Measurements from ENCODE around the gene TMCO4.

TMCO4 gene

DNA sequence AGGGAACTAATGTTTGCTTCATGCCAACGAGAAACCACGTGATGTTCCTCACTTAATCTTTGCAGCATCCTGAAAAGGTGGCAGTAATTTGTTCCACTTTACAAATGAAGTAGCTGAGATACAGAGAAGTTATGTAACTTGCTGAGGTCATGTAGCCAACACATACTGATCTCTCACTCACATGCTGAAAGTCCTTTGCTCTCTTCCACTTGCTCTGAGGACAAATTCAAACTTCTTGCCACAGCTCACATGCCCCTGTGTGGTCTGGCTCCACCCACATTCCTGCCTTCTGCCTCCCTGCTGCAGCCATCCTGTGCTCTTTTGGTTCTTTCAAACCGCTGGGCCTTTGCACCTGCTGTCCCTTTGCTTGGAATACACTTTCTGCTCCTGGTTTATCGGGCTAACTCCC, 55.4 kb downstream of the TMCO4 start:
- no peak for TF ChIP-seq PPARA (CRISPR knock-in tag; IDR thresholded peaks at IDR 0.05; ENCODE audit: borderline replicate concordance)
- TF ChIP-seq RARB (CRISPR knock-in tag; IDR thresholded peaks at IDR 0.05), result no peak
- no peak for TF ChIP-seq CSDC2 (CRISPR knock-in tag; IDR thresholded peaks at IDR 0.05)
- TF ChIP-seq, protein P1, sequence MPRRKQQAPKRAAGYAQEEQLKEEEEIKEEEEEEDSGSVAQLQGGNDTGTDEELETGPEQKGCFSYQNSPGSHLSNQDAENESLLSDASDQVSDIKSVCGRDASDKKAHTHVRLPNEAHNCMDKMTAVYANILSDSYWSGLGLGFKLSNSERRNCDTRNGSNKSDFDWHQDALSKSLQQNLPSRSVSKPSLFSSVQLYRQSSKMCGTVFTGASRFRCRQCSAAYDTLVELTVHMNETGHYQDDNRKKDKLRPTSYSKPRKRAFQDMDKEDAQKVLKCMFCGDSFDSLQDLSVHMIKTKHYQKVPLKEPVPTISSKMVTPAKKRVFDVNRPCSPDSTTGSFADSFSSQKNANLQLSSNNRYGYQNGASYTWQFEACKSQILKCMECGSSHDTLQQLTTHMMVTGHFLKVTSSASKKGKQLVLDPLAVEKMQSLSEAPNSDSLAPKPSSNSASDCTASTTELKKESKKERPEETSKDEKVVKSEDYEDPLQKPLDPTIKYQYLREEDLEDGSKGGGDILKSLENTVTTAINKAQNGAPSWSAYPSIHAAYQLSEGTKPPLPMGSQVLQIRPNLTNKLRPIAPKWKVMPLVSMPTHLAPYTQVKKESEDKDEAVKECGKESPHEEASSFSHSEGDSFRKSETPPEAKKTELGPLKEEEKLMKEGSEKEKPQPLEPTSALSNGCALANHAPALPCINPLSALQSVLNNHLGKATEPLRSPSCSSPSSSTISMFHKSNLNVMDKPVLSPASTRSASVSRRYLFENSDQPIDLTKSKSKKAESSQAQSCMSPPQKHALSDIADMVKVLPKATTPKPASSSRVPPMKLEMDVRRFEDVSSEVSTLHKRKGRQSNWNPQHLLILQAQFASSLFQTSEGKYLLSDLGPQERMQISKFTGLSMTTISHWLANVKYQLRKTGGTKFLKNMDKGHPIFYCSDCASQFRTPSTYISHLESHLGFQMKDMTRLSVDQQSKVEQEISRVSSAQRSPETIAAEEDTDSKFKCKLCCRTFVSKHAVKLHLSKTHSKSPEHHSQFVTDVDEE (CRISPR knock-in tag; IDR thresholded peaks at IDR 0.05), result no peak
- TF ChIP-seq OSR1 (CRISPR knock-in tag; IDR thresholded peaks at IDR 0.05), result no peak
- TF ChIP-seq, protein P2, sequence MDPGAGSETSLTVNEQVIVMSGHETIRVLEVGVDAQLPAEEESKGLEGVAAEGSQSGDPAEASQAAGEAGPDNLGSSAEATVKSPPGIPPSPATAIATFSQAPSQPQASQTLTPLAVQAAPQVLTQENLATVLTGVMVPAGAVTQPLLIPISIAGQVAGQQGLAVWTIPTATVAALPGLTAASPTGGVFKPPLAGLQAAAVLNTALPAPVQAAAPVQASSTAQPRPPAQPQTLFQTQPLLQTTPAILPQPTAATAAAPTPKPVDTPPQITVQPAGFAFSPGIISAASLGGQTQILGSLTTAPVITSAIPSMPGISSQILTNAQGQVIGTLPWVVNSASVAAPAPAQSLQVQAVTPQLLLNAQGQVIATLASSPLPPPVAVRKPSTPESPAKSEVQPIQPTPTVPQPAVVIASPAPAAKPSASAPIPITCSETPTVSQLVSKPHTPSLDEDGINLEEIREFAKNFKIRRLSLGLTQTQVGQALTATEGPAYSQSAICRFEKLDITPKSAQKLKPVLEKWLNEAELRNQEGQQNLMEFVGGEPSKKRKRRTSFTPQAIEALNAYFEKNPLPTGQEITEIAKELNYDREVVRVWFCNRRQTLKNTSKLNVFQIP (CRISPR knock-in tag; IDR thresholded peaks at IDR 0.05; ENCODE audit: borderline replicate concordance, low read depth), result no peak
- no peak for TF ChIP-seq ARNTL (CRISPR knock-in tag; IDR thresholded peaks at IDR 0.05; ENCODE audit: borderline replicate concordance, low read depth)
- no peak for TF ChIP-seq TCF4 (CRISPR knock-in tag; IDR thresholded peaks at IDR 0.05; ENCODE audit: borderline replicate concordance)
- TF ChIP-seq, protein P3, sequence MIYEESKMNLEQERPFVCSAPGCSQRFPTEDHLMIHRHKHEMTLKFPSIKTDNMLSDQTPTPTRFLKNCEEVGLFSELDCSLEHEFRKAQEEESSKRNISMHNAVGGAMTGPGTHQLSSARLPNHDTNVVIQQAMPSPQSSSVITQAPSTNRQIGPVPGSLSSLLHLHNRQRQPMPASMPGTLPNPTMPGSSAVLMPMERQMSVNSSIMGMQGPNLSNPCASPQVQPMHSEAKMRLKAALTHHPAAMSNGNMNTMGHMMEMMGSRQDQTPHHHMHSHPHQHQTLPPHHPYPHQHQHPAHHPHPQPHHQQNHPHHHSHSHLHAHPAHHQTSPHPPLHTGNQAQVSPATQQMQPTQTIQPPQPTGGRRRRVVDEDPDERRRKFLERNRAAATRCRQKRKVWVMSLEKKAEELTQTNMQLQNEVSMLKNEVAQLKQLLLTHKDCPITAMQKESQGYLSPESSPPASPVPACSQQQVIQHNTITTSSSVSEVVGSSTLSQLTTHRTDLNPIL (CRISPR knock-in tag; IDR thresholded peaks at IDR 0.05; ENCODE audit: low read depth), result no peak
- TF ChIP-seq, protein P4, sequence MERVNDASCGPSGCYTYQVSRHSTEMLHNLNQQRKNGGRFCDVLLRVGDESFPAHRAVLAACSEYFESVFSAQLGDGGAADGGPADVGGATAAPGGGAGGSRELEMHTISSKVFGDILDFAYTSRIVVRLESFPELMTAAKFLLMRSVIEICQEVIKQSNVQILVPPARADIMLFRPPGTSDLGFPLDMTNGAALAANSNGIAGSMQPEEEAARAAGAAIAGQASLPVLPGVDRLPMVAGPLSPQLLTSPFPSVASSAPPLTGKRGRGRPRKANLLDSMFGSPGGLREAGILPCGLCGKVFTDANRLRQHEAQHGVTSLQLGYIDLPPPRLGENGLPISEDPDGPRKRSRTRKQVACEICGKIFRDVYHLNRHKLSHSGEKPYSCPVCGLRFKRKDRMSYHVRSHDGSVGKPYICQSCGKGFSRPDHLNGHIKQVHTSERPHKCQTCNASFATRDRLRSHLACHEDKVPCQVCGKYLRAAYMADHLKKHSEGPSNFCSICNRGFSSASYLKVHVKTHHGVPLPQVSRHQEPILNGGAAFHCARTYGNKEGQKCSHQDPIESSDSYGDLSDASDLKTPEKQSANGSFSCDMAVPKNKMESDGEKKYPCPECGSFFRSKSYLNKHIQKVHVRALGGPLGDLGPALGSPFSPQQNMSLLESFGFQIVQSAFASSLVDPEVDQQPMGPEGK (CRISPR knock-in tag; IDR thresholded peaks at IDR 0.05; ENCODE audit: borderline replicate concordance), result no peak
- TF ChIP-seq ZFP3 (CRISPR knock-in tag; IDR thresholded peaks at IDR 0.05), result no peak
- TF ChIP-seq TOX (CRISPR knock-in tag; IDR thresholded peaks at IDR 0.05; ENCODE audit: borderline replicate concordance), result no peak

DNA sequence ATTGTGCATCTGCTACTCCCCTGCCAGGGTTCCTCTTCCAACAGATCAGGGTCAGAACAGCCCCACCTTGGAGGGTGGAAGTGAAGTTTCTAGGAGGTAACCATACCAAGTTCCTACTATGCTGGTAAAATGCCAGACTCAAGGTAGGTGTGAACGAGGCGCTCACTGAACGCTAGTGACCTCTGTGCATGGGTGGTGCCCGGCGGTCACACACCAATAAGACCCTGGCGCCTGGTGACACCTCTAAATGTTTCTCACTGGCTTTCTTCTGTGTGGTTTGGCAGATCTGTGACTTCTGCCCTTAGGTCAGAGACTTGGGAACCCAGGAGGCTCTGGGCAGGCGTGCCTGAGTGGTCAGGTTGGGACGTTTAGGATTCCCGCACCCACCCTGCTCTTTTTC, 55.9 kb downstream of the TMCO4 start:
- no peak for ATAC-seq

More for the DNA sequence above, 55.4 kb downstream of the TMCO4 start:
- no peak for ATAC-seq

More for the DNA sequence above, 55.9 kb downstream of the TMCO4 start:
- TF ChIP-seq, protein P4 (CRISPR knock-in tag; IDR thresholded peaks at IDR 0.05; ENCODE audit: borderline replicate concordance), result no peak
- TF ChIP-seq, protein P5, sequence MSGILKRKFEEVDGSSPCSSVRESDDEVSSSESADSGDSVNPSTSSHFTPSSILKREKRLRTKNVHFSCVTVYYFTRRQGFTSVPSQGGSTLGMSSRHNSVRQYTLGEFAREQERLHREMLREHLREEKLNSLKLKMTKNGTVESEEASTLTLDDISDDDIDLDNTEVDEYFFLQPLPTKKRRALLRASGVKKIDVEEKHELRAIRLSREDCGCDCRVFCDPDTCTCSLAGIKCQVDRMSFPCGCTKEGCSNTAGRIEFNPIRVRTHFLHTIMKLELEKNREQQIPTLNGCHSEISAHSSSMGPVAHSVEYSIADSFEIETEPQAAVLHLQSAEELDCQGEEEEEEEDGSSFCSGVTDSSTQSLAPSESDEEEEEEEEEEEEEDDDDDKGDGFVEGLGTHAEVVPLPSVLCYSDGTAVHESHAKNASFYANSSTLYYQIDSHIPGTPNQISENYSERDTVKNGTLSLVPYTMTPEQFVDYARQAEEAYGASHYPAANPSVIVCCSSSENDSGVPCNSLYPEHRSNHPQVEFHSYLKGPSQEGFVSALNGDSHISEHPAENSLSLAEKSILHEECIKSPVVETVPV (CRISPR knock-in tag; IDR thresholded peaks at IDR 0.05), result no peak
- TF ChIP-seq ZNF70 (CRISPR knock-in tag; IDR thresholded peaks at IDR 0.05), result no peak
- TF ChIP-seq, protein P2 (CRISPR knock-in tag; IDR thresholded peaks at IDR 0.05; ENCODE audit: borderline replicate concordance, low read depth), result no peak
- no peak for TF ChIP-seq PPARA (CRISPR knock-in tag; IDR thresholded peaks at IDR 0.05; ENCODE audit: borderline replicate concordance)
- no peak for TF ChIP-seq ZNF8 (CRISPR knock-in tag; IDR thresholded peaks at IDR 0.05)
